ENCODE results near the gene NPAS1.
"Not testable (repeated sequence)": the region's sequence is repeated elsewhere in the genome, so short reads cannot be mapped to it uniquely, and the experiment has no call there.

NPAS1 gene

DNA sequence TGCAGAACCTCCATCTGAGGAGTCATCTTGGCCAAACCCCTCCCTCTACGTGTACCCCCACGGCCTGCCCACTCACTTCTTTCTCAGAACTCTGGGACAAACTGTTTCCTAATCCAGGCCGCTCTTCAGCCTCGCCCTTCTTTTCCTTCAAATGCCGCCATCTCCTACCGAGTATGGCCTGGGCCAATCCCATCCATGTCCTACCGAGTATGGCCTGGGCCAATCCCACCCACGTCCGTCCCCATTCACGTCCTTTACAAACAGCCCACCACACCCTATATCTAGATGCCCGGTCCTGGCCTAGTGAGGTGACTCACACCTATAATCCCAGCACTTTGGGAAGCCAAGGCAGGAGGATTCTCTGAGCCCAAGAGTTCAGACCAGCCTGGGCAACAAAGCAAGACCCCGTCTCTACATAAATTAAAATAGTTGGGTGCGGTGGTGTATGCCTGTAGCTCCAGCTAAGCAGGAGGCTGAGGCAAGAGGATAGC is 27.7 kb downstream of the NPAS1 start:
- no peak for DNase-seq

DNA sequence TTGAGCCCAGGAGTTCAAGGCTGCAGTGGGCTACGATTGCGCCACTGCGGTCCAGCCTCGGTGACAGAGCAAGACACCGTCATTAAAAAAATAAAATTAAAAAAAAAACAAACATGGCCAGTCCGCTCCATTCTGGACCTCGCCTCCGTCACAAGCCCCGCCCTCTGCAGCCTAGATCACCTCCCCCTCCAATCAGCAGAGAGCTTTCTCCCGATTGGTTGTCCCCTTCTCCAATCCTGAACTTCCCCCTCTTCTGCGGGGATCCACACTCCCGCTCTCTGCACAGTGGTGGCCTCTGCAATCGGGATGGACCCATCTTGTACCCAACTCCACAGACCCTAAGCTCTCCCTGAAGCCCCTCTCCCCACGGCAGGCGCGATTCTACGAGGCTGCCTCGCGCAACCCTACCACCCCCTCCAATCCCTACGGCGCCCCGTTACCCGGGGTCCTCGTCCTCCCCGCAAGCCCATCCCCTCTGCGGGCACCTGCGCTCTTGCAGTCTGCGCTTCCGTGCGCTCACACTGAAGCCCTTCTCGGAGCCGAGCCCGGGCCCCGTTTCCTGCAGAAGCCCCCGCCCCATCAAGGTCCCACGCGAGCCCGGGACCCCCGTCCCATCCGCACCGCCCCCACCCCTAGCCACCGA is 28.2 kb downstream of the NPAS1 start:
- DNase-seq, result peak; percentile 94

DNA sequence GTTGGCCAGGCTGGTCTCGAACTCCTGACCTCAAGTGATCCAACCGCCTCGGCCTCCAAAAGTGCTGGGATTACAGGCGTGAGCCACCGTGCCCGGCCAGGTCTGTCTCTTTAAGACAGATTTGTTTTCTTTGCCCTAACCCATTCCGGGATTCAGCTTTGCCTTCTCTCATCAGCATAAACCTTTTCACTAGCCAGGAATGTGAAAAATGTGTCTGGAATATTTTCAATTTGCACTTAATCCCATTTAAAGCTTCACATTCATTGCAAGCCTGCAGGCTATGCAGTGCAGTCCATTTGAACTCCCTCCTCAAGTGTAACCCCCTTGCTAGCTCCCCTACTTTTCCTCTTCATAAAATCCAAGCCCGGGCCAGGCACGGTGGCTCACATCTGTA is 29.7 kb downstream of the NPAS1 start:
- no peak for DNase-seq

DNA sequence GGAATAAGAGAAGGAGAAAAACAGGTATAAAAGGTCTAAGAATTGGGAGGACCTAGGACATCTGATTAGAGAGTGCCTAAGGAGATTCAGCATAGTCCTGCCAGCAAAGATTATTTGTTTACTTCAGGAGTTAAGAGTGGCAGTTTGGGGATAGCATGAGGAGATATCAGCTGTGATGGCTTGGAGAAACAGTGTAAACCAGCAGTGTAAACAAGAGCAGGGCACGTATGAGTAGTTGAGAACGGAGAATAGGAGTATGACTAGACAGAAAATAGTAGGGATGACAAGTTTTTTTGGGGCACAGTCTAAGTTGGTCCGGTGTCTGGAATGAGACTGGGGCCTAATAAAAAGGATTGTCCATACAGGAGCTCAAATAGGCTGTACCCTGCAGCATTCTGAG is 30.9 kb downstream of the NPAS1 start:
- not testable (repeated sequence) for DNase-seq

DNA sequence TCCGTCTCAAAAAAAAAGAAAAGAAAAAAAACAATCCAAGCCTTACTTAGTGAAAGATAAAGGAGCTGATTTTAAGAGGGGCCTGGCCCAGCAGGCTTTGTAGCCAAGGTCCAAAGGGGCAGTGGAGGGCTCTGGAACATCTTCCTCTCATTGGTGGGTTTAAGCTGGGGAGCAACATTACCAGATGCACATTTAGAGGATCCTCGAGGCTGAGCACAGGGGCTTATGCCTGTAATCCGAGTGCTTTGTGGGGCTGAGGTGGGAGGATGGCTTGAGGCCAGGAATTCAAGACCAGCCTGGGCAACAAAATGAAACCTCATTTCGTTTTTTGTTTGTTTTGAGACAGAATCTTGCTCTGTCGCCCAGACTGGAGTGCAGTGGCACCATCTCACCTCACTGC is 36.8 kb downstream of the NPAS1 start:
- no peak for DNase-seq

DNA sequence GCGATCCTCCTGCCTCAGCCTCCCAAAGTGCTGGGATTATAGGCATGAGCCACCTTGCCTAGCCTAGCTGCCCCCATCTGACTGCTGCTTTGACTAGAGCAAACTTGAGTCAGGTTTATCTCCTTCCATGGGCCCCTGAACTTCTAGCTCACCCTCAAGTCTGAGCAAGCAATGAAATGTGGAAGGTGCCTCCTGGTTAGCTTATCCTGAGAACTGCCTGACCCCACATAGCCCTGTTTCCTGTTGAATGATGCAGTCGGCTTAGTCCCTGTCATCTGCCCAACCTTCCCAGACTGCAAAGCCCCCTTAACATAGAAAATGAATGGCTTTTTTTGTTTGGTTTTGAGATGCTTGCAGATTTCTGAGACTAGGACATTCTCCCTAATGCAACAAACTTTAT is 37.7 kb downstream of the NPAS1 start:
- DNase-seq, result no peak

DNA sequence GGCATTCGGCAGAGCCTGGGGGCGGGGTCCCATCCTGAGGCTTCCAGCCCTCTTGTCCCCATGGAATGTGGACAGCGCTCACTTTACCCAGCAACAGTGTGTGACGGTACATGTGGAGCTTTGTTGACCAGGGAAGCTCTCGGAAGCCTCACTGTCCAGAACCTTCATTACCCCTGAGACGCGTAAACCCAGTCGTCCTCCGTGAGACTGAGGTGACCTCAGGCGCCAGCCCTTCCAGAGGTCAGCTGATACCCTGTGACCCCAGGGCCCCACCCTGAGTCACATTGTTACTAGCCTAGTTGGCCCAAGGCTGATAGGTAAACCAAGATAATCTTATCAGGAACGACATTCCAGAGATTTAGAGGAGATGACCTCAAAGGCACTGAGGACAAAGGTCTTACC is 39.0 kb downstream of the NPAS1 start:
- DNase-seq, result no peak

DNA sequence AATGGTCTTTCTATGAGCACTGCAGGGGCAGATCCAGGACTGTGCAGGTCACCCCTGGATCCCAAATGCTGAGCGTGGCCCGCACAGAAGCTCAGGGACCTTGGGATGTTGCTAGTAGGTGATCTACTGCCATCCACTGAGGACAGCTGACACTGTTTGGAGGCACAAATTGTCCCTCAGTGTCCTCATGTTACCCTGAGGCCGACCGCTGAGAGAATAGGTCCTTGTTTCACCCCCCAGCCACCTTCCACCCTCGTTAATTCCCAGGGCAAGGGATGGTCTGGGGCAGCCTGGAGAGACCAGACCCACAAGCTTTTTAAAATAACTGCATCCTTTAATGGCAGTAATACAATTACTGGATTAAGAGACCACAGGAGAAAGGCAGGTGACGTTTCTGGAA is 44.2 kb downstream of the NPAS1 start:
- DNase-seq, result no peak

DNA sequence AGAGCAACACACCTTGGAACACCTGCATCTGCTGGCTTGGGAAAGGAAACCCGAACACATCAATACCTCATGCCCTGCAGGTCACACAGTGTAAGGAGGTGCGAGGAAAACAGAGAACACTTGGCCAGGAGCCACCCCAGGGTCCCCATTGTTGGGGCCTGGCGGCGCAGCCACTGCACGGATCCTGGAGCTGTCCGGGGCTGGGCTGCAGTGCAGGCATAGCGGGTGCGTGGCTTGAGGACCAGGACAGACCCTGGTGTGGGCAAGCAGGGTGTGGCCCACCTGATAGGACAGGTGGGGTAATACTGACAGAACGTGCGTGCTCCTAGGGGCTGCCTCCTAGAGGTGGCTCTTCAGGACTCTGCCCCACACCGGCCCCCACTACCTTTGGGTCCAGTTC is 45.6 kb downstream of the NPAS1 start:
- no peak for DNase-seq

DNA sequence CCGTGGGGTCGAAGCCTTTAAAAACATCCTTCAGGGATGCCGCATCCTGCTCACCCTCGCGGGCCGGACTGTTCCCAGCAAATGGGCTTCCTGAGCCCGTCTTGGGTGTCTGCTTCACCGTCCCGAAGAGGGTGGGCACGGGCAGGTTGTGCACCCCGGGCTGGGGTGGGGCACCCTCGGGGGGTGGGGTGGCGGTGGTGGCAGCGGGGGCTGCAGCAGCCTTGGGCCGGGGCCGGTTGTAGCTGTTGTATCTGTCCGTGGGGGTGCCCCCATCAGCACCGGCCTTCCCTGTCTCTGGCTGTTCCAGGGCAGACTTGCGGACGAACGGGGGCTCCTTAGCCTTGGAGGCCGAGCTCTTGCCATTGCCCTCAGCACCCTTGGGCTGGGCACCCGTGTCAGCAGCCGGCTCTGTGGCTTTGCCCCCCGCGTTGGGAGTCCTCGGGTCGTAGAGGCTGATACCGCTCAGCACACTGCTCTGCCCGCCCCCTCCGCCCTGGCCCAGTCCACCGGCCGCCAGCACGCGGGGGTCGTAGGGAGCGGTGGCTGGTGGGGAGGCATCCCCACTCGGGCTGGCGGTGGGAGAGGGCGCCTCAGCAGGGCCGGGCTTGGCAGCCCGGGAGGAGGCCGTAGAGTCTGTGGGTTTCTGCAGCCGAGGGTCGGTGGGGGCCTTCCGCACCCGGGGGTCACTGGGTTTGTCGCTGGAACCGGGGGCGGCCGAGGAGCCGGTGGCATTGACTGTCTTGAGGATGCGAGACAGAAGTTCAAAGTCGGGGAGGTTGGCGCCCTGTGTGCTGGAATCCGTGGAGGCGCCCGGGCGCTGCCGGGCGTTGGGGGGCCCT is 47.0 kb downstream of the NPAS1 start:
- DNase-seq, result no peak

DNA sequence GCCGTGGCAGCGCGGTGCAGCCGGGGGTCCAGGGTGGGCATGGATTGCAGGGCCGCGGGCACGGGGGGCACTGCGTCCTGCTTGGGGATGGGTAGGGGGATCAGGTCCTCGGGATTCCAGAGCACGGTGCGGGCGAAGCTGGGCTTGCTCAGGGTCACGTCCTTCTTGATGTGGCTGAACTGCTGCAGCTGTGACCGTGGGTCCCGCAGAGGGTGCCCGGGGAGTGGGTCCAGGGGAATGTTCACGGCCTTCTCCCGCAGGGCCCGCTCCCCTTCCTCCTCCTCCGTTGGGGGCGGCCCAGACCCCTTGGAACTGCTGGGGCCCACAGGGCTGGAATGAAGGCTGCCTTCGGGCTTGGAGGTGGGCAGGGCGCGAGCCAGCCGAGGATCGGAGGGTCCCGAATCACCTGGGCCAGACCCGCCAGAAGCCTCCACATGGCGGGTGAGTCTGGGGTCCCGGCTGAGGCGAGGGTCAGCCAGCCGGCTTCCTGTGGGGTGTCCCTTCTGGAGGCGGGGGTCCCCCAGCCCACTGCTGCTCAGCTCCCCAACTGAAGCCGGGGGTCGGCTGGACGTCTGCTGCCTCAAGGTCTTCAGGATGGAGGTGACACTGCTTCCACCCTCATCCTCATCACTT is 47.7 kb downstream of the NPAS1 start:
- no peak for DNase-seq

DNA sequence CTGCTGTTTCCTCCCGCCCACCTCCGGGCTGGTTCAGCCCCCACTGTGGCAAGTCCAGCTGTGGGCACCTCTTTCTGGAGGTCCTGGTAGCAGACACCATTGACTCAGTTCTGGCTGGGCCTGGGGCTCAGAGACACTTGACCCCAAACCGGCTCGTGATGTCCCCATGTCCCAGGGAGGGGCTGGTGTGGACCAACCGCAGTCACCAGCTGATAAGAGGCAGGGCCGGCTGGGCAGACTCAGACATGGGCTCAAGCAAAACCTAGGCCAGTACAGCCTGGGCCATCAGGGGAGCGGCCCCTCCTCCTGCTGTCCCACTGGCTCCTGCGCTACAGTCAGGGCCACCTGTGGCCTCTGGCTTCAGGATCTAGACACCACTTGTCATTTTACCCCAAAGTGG is 48.6 kb downstream of the NPAS1 start:
- no peak for DNase-seq

DNA sequence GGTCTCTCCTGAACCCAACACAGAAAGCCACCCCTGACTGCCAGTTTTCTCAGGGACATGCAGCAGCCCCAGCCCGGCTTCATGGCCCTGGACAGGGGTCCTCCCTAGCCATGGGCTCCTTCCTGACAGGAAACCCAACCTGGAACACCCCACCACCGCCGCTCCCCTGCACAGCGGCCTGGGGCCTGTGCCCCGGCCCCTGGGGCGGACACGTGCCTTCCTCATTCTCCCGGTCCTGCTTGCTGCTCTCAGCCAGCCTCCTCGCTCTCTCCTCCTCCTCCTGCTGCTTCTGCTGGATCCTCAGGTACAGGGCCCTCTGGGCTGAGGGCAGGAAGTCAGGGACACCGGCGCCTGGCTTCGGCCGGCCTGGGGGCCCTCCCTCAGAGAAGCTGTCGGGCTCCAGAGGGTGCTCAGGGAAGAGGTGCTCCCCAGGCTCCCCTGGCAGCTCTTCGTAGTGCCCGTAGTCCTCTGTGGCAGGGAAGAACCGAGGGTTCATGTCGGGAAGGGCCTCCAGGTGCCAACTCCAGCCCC is 49.3 kb downstream of the NPAS1 start:
- no peak for DNase-seq

DNA sequence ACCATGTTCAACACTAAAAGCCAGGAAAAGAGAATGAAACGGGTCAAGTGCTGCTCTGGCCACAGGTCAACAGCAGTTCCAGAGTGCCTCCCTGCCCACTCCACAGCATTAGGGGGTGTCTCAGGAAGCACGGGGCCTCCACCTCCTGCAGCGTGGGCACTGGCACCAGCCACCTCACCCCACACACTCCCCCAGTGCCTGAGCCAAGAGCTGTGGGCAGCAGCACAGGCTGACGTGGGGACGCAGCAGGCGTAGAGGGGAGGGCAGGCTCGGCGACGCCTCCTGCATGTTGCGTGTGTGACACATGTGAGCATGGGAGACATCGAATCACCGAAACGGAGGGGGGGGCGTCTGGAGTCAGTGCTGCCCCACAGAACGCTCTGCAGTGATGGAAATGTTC is 50.2 kb downstream of the NPAS1 start:
- no peak for DNase-seq

DNA sequence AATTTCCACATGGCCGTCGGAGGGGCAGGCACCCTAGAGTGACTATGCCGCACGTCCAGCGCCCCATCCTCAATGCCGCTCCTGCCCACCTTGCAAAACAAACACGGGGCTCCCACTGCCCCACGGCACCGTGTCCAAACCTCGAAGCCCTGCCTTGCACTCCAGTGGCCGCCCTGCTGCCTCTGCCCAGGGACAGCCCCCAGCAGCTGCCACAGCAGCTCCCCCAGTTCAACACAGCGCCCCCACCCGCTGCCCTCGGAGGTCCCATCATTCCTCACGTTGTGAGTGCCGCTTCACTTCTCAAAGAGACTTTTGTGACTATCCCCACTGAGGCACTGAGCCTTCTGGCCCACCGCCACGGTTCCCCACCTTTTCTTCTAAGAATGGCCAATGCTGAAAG is 51.1 kb downstream of the NPAS1 start:
- no peak for DNase-seq

DNA sequence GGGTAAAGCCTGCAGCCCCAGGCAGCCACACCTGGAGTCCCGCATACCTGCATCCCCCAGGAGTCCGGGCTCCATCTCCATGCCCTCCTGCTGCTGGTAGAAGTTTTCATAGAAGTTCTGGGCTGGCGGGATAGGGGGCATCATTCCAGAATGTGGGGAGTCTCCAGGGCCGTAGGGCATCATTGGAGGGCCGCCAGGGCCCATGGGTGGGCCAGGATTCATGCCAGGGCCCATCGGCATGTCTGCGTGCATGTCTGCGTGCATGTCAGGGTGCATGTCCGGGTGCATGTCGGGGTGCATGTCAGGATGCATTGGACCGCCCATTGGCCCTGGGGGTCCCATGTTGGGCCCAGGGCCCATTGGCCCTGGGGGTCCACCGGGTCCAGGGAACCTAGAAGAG is 52.1 kb downstream of the NPAS1 start:
- DNase-seq, result no peak

DNA sequence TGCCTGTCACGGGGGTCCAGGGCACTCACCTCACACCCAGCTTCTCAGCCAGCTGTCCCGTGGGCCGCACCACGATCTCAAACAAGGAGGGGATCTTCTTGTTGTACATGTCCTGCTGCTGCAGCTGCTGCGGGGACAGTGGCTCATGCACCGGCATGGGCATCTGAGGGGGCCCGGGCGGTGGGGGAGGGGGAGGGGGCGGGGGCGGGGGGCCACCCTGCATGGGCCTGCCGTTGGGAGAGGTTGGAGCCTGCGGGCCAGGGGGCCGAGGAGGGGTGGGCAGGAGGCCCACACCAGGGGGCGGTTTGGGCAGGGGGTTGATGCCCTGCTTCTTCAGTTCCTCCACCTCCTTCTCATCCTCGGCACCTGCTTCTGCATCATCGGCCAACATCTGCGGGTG is 52.7 kb downstream of the NPAS1 start:
- no peak for DNase-seq

DNA sequence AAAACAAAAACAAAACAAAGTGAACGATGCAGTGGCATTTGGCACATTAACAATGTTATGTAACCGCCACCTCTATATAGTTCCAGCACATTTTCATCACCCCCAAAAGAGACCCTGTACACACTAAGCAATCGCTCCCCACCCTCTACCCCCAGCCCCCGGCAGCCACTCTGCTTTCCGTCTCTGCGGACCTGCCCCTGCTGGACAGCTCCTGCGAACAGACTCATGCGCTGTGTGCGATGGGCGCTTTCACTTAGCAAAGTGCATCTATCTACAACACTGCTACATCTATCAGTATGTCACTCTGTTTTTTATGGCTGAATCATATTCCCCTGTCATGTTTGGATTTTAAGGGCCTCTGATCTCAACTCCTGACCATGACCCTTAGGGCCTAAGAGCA is 53.9 kb downstream of the NPAS1 start:
- DNase-seq, result no peak

DNA sequence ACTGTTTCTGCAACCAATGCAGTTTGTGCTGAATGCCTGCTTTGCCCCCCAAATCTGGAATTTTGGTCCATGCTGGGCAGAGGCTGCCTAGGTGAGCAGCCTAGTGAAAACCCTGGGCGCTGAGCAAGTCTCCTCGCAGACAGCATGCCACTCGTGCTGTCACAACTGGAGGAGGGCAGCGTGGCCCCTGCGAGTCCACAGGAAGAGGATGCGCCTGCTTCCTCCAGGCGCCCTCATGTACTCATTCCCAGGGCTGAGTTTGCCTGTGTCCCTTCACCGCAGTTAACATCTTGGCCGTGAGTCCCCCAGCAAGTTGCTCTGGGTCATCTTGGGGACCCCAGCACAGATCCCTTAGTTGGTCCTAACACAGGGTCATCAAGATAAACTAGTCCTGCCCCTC is 55.0 kb downstream of the NPAS1 start:
- DNase-seq, result no peak

DNA sequence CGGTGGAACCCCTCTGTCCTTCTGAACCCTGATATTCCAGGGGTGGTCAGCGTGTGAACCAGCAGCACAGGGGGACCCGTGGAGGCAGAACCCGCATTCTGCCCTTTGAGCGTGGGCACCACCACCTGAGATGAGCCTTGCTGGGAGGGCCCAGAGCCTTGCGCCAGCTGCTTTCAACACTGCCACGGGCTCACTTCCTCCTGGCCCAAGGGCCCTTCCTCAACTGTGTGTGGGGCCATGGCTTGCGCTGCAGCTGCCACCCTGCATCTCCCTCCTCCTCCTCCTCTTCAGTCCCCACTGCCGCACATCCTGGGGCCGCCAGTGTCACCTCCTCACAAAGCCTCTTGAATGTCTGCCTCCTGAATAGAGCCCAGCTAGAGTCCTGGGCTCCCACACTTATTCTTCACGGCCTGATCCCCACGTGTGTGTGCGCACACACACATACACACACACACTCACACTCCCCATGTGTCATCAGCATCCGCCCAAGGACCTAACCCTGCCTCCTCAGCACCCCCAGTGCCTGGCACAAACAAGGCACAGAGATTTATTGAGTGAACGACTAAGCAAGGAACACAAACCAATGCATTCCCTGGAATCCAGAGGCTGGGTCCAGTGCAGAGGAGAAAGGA is 55.7 kb downstream of the NPAS1 start:
- DNase-seq, result no peak

DNA sequence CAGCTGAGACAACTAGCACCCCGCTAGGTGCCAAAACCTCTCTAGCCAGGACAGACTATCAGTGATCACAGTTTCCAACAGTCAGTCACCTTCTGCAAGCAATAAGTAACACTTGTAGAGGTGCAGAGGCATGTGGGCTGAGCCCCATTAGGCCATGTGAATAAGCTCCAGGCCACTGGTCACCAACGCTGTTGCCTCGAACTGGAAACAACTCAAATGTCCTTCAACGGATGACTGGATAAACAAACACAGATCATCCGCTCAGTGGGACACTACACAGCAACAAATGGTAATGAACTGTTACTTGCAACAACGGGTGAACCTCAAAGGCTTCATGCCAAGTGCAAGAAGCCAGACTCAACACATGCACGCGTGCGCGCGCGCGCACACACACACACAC is 56.3 kb downstream of the NPAS1 start:
- no peak for DNase-seq

DNA sequence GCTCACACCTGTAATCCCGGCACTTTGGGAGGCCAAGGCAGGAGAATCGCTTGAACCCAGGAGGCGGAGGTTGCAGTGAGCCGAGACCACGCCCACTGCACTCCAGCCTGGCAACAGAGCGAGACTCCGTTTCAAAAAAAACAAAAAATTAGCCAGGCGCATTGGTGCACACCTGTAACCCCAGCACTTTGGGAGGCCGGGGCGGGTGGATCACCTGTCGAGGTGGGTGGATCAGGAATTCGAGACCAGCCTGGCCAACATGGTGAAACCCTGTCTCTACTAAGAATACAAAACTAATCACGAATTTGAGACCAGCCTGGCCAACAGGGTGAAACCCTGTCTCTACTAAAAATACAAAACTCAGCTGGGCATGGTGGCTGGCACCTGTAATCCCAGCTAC is 58.7 kb downstream of the NPAS1 start:
- not testable (repeated sequence) for DNase-seq

DNA sequence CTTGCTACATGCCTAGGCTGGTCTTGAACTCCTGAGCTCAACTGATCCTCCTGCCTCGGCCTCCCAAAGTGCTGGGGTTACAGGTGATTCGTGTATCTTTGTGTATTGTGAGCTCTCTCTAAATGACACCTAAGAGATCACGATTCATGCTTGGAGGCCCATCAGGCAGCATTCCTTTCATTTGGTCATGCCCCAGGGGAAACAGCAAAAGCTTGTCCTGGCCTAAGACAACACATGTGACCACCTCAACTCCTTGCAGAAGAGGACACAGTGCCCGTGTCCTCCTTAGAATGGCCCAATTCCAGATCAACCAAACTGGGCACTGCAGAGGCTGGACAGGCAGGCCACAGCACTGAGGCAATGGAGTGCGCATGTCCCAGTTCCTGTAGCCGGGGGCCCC is 61.5 kb downstream of the NPAS1 start:
- DNase-seq, result no peak

Measured in NCI-H1694 treated with DMSO at 0.1 percent for 48 hours (cell line).